M059J (cell line): ENCODE results near the gene GCG. TPM values are rescaled to one million over a fixed set of nuclear protein-coding genes. Genes with fewer than 3 reads are reported as not detected.

ENCODE experiments used
- DNase-seq: peaks from one replicate; pipeline ENCODE4 v3.0.0-alpha.2; 2012; ENCODE audit warnings: low read depth
- total RNA-seq: library from RNA; depleted of rRNA; stranded (reverse); fragments of >200 nt; shearing (Covaris generic); gene quantifications from 2 replicates; pipeline ENCODE4 v1.2.3, GENCODE V29; 2014

GCG gene
- total RNA-seq, 1 experiment from 2014 or later = not detected

GRCh38 chr2:162149940-162150339 is 2.1 kb downstream of the GCG start:
- DNase-seq = no peak

- DNase-seq = no peak
These were observed 2.6 kb downstream of the GCG start for GRCh38 chr2:162149466-162149865.

GRCh38 chr2:162148956-162149355 is 3.1 kb downstream of the GCG start:
- no peak for DNase-seq

DNA sequence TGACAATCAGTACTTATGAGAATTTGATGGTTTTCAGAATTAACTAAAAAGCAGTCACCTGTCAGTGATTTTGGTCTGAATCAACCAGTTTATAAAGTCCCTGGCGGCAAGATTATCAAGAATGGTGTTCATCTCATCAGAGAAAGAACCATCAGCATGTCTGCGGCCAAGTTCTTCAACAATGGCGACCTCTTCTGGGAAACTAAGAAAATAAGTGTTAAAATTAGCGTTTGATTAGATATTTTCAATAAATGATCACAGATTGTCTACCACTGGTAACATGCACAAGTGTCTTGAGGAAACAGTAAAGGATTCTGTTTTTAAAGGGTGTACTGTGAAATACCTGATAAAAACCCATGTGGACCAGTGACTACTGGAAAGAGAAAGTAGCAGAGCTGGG is 8.1 kb downstream of the GCG start:
- DNase-seq = no peak

- DNase-seq = no peak
These were observed 13.7 kb downstream of the GCG start for GRCh38 chr2:162138310-162138709.

GRCh38 chr2:162127422-162127821 is 24.6 kb downstream of the GCG start:
- DNase-seq = no peak

GRCh38 chr2:162126527-162126926 is 25.5 kb downstream of the GCG start:
- DNase-seq = no peak

GRCh38 chr2:162126111-162126519 is 25.9 kb downstream of the GCG start:
- DNase-seq = no peak

- DNase-seq = no peak
These were observed 26.9 kb downstream of the GCG start for GRCh38 chr2:162125138-162125537.

DNA sequence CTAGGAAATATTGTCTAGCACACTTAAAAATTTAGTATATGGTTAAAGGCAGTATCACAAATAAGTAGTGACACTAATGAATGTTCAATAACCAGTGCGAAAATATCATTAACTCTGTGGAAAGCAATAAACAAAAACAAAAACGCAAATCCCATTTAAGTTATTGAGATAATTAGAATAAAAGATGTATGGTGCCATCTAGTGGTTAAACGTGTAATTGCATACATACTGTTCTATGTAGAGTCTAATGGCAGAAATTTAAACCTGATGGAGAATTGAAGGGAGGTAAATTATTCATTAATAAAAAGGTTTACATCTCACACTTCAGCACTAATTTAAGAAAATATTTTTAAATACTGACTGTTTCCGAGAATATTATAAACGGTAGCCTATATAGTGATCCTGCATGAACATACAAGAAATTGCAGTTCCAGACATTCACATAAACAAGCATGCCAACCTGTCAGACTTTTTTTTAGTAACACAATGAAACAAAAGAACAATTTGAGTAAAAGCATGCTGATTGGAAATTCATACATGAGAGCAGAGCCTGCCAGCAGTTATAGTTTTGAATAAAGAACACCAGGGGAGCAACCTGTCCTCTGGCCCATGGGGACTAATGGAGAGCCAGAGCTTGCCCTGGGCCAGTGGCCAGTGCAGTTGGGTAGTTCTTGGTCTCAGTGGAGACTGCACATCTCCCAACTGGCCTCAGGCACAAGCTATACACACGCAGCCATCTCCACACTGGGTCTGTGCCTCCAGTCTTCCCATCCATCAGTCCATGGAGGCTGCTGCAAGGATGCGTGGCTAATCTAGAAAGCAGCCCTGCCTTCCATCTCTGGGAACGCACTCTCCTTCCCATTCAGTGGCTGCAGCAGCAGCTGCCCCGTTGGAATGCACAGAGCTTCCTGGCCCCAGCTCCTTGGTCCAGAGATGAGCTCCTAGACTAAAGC is 28.0 kb downstream of the GCG start:
- DNase-seq = peak; percentile 63

GRCh38 chr2:162118166-162119031 is 33.6 kb downstream of the GCG start:
- DNase-seq = peak; percentile 93

GRCh38 chr2:162116352-162116751 is 35.7 kb downstream of the GCG start:
- DNase-seq = peak; percentile 56

DNA sequence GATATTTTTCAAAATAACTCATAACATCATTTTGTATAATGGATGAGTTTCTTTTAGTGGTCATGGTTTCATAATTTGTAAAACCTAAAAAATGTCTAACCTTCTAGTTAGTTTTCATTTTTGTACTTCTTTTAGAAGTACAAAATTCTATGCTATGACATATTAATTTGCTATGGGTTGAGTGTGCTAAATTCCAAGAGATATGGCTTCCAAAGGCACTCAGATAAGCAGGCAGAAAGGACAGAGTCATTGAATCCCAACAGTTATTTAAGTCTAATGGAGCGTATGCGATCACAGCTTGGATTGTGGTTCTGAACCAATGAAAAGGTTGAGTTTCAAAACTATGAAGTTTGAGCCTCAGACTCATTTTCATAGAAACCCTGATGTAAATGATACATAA is 37.0 kb downstream of the GCG start:
- DNase-seq = no peak

GRCh38 chr2:162114271-162114670 is 37.8 kb downstream of the GCG start:
- DNase-seq = peak; percentile 61

DNA sequence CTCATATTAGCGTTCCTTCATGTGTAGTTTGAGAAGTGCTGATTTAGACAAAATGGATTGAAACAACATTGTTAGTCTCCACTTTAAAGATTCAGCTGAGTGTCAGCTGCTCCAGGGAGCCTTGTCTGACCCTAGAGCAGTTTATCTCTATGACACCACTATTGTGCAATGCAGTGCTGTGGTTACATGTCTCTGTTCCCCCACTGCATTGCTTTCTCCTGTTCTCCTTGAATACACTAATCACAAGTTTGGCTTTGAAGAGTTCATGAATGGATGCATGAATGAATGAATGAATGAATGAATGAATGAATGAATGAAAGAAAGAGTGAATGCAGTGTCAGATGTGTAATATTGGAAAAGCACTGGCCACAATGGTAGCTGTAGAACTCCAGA is 38.3 kb downstream of the GCG start:
- DNase-seq = peak; percentile 80

GRCh38 chr2:162113088-162113775 is 38.8 kb downstream of the GCG start:
- no peak for DNase-seq

DNA sequence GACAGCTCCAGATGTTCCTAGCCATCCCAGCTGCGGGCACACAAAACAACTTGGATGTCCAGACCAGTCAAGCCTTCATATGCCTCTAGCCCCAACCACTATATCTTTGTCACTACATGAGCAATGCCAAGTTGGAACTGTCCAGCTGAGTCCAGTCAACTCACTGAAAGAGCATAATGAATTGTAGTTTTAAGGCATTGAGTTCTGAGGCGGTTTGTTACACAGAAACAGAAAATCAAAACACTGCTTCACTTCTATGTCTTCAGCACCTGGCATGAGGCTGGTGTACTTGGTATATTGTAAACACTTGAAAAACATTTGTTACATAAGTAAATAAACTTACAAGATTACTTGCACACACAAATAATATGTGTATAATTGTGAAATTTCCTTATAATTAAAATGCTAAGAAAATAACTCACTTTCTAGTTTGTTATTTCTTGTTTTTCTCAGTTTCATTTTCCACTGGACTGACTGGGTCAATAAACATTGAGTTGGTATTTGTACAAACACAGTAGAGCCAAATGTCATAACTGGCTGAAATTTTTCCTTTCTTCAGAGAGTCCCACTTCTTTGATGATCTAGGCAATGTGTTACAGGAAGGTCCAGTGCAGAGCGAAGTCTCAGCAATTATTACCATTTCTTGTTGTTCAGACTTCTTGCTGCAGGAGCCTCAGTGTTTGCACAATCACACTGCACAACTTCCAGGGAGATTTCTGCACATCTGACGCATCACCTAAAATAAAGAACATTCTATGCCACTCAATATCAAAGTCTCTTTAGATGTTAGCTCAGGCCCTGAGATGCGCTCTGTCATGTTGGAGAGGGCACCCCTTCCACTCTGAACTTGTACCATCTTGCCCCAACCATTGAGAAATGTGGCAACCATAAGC is 39.8 kb downstream of the GCG start:
- no peak for DNase-seq

DNA sequence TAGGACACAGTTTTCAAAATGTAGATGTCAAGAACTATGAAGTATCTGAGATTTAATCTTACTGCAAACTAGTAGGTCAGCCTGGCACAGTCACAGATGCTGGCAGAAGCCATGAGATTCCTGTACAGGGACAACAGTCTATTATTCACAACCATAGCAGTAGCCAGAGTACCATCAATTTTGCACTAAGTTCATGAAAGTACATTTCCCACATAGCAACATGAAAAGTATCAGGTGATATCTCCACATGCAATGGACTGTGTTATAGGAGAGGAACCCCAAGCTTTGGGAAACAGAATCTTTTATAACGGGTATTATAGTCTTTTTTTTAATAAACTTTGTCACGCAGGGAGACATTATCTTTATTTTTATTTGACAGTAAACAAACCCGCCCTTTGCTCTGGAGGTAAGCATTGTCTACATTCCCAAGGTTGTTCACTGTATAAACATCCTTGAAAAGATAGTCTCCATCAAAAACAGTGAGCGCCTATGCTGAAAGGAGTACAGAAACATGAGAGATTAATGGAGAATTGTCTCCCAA is 44.6 kb downstream of the GCG start:
- DNase-seq = no peak

DNA sequence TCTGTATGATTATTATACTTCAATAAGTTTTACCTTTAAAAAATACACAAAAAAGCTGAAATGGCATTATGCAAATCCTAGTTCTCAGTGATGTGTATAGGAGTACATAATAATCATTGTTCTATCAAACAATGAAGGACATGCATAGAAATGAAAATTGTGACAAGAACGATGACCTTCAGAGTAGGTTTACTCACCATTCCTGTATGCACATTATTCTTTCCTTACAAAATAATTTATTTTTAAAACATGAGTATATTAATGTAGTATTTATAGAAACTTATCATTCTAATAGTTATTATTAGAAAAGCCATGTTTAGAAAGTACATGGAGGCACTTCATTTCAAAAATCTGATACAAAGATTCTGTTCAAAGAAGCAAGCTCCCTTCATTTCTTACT is 45.3 kb downstream of the GCG start:
- DNase-seq = no peak

GRCh38 chr2:162106146-162106551 is 45.9 kb downstream of the GCG start:
- DNase-seq = peak; percentile 79
